ENCODE results near the gene PLXND1.

DNA sequence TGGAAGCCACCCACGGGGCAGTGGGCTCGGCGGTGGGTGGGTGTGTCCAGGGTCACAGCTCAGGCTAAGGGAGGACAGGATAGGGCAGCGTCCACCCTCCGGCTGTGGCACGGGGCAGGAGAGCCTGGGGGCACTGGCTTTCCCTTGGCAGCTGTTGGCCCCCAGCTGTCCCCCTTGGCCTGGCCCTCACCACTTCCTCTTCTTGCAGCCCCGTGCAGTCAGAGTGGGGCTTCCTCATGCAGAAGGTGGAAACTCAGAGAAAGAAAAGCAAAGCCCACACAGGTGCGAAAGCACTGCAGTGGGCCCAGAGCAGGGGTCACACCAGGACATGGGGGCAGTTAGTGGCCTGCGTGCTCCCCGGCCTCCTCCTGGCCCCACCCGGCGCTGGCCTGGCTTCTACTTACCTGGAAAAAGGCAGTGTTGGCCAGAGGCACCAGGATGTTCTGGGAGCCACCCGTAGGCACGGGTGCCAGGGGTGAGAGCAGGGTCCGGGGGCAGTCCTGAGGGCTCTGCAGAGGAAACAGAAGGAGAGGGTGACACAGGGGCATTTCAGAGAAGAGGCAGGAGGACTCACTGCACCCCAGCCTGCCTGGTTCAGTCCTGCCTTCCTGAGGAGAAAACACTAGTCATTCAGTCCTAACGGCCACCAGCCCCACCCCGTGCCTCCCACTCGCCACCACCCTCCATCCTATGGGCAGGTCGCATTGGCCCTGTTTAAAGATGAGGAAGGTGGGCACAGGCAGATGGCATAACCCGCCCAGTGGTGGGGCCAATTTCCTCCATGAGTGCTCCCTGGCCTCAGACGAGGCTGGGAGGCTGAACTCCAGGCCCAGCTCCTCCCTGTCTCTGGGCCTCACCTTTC lies 28.3 kb downstream of the PLXND1 start:
- TF ChIP-seq POLR2A (IDR thresholded peaks at IDR 0.05): no peak
- TF ChIP-seq, protein P1, sequence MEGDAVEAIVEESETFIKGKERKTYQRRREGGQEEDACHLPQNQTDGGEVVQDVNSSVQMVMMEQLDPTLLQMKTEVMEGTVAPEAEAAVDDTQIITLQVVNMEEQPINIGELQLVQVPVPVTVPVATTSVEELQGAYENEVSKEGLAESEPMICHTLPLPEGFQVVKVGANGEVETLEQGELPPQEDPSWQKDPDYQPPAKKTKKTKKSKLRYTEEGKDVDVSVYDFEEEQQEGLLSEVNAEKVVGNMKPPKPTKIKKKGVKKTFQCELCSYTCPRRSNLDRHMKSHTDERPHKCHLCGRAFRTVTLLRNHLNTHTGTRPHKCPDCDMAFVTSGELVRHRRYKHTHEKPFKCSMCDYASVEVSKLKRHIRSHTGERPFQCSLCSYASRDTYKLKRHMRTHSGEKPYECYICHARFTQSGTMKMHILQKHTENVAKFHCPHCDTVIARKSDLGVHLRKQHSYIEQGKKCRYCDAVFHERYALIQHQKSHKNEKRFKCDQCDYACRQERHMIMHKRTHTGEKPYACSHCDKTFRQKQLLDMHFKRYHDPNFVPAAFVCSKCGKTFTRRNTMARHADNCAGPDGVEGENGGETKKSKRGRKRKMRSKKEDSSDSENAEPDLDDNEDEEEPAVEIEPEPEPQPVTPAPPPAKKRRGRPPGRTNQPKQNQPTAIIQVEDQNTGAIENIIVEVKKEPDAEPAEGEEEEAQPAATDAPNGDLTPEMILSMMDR (IDR thresholded peaks at IDR 0.05): no peak
